NCI-H2171 treated with DMSO at 0.1 percent for 48 hours (cell line): ENCODE results near the gene CMTM4.

Experiments used
- DNase-seq: peaks from one replicate; lab custom pipeline; 2025; lab: John Stamatoyannopoulos, UW

Gene CMTM4

DNA sequence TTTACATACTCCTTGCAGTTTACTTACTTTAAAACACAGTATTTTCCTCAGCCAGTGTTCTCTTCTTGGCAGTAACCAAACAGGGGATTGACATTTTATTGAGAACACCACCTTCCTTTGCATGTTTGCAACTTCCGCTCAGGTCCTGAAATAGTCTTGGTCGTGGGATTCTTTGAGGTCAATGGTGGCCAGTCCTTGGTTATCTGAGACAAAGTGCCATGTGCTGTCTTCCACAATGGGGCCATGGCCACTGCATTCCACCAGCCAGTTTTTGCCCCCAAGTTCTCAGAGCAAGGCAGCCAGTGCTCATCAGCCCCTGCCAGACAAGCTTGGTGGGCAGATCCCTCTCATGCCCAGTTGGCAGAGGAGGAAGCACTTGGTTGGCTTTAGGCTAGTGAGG, 22.9 kb downstream of the CMTM4 start:
- no peak for DNase-seq

DNA sequence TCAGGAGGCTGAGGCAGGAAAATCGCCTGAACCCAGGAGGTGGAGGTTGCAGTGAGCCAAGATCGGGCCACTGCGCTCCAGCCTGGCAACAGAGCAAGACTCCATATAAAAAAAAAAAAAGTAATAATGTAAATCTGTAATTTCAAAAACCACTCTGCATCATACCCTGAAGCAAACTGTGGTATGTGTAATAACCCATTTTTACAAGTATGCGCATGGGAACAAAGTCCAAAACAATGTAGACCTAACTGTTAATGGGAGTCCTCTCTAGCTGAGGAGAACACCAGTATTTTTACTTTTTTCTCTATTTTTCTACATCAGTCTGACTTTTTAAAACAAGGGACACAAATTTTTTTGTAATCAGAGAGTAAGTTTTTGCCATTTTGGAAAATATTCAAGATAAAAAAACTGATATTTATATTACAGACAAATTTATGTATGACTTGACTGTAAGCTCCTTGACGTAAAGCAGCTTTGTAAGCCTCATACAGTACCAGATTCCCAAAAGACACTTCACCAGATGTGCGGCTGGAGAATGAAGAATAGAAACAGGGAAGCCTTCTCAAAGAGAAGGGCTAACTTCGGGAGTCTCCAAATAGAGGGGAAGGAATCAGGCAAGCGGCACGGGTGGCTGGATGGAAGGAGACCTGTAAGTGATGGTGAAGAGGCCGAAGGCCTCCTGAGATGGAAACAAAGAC, 25.7 kb downstream of the CMTM4 start:
- no peak for DNase-seq

DNA sequence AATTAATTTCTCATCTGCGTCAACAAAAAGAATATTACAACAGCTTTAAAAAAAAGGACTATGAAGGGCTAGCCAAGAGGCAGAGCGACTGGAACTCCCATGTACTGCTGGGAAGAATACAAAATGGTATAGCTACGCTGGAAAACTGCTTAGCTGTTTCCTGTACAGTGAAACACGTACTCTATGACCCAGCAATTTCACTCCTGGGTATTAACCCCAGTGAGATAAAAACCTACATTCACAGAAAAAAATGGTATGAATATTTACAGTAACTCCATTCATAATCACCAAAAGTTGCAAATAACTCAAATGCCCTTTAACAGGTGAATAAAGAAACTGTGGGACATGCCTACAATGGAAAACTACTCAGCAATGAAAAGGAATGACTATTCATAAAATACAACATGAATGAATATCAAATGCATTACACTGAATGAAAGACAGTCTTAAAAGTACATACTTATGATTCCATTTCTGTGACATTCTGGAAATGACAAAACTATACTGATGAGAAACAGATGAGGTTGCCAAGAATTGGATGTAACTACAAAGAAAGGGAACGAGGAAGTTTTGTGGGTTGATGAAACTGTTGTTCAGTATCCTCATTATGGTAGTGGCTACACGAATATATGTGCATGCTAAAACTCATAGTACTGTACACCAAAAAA, 27.6 kb downstream of the CMTM4 start:
- no peak for DNase-seq

DNA sequence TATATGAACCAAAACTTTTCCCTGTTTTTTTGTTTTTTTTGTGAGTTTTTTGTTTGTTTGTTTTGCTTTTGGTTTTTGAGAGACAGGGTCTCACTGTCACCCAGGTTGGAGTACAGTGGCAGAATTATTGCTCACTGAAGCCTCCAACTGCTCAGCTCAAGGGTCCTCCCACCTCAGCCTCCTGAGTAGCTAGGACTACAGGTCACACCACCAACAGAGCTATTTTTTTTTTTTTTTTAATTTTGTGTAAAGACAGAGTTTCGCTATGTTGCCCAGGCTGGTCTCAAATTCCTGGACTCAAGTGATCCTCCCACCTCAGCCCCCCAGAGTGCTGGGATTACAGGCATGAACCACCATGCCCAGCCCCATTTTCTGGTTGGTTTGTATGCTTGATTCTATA, 28.6 kb downstream of the CMTM4 start:
- DNase-seq, result no peak

DNA sequence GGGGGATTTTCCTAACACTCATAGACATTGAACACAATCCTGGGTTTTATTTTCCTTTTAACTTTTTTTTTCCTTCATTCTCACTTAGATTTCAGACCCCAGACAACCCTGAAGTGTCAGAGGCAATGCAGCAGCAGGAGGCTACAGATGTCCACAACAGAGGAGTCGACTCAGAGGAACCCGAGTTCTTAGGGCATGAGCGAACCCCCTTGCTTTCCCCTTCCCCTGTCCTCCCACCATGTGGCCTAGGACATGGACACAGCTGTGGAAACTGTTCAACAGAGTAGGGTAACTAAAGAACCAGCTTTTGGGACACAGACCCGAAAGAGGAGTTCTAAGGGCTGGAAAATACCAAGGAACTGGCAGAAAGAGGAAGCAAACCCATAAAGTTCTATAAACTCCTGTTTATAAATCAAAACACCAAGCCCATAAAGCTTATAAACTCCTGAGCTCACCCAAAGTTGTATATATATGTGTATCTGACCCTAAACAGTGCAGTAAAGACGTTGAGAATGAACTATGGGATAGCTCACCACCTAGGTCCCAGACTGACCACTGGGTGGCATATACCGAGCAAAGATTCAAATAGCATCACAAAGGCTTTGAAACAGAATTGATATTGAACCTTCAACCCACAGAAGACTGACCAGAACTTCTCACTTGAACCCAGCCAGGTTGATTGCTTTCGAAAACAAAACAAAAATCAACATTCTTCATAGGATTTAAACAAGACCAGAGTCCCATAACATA, 33.9 kb downstream of the CMTM4 start:
- DNase-seq, result peak; percentile 17

DNA sequence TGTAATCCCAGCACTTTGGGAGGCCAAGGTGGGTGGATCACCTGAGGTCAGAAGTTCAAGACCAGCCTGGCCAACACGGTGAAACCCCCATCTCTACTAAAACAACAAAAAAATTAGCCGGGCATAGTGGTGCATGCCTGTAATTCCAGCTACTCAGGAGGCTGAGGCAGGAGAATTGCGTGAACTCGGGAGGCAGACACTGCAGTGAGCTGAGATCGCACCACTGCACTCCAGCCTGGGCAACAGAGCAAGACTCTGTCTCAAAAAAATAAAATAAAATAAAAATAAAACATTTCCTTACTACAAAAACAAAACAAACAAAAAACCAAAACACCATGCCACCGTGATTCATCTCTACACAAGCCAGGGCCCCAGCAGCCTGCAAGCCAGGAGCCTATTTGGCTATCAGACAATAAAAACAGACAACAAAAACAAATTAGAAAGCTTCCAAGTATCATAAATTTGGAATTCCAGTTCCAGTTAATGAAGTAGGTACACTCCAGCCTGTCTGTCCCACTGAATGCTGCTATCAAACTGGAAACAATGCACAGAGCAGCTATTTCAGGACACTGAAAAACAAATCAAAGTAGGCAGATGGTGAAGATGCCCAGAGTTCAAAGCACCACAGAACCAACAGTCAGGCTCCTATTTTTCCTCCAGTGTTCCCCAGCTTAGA, 34.7 kb downstream of the CMTM4 start:
- DNase-seq, result peak; percentile 38

DNA sequence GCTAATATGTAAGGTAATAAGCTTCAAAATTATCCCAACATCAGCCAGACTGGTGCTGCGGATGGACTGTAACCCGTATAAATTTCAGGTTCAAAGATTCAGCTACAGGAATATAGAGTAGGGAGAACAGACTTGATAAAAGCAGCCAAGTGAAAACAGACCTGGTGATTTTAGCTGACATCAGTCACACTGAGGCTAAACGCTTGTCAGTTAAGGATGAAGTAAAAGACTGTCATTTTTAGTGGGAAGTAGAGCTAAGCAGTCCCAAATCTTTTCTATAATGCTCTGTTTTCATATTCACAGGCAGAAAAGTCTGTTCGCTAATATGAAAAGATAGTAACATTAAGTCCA, 35.4 kb downstream of the CMTM4 start:
- no peak for DNase-seq

DNA sequence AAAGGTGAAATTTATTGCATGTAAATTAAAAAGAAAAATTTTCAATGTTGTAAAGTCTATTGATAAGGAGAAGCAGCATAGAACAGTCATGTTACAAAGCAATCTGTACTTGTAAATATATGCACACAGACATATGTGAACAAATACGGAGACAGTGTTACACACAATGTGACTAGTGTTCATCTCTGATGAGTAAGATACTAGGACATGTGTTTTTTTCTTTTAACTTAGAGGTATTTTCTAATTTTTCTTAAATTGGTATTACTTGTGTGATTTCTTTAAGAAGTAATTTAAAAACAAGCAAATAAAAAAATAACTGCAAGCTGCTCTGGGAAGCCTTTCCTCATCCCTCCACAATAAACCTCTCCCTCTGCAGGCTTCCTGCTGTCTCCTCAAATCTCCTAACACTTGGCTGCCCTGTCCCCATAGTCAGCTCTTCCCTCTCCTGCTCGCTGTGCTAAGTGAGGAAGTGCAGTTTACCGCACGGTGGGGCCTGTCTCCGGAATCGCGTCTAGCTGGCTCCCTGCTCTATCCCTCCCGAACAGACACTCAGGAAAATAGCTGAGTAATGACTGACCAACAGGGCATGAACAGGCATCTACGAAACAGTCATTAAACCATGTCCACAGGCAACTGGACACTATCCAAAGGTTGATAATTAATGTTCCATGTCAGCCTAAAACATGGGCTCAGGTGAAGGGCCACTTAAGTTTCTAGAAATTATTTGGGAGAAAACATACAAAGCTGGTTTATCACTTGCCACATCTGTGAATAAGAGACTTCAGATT, 35.9 kb downstream of the CMTM4 start:
- peak; percentile 11 for DNase-seq

DNA sequence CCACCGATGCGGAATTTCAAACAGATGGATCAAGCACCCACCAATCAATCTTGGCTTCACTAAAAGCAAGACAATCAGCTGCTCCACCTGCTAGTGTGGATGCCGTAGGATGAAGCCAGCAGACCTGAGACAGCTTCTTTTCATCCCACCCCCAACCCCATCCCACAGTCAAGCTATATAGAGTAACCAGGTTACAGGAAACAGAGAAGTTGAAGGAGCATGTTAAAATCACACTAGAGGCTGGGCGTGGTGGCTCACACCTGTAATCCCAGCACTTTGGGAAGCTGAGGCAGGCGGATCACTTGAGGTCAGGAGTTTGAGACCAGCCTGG, 37.7 kb downstream of the CMTM4 start:
- no peak for DNase-seq

DNA sequence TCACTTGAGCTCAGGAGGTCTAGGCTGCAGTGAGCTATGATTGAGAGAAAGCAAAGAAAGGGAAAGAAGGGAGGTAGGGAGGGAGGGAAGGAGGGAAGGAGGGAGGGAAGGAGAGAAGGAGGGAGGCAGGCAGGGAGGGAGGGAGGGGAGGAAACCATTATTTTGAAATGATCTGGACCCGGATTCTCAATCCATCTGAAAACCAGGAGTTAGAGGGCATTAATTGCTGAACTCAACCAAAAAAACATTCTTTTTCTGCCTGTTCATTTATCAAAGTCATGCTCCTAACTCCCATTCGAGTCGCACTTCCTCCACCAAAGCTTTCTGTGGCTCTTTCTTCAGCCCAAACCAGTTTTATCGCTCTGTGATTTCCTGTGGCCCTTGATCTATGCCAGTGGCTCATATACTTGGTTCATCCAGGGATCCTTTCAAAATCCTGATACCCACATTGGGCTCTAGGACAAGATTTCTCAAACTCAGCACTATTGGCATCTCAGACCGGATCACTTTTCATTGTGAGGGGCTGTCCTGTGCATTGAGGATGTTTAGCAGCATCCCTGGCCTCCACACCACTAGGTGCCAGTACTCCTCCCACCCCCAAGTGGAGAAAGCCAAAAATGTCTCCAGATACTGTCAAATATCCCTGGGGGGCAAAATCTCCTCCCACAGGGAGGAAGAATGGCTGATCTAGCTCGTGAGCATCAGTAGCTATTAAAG, 38.2 kb downstream of the CMTM4 start:
- peak; percentile 83 for DNase-seq

DNA sequence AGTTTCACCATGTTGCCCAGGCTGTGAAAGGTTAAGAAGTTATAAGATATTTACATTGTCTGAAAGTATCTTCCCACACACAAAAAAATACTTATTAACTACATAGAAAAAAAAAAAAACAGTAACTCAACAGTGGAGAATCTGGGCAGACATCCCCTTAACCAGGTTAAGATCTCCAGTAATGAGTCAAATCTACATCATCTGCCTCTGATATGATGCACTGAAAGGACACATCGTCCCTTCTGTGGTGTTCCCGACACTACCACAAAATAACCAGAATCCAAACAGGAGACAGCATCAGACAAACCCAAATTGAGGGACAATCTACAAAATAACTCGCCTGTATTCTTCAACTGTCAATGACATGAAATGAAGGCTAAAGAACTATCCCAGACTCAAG, 40.0 kb downstream of the CMTM4 start:
- no peak for DNase-seq

DNA sequence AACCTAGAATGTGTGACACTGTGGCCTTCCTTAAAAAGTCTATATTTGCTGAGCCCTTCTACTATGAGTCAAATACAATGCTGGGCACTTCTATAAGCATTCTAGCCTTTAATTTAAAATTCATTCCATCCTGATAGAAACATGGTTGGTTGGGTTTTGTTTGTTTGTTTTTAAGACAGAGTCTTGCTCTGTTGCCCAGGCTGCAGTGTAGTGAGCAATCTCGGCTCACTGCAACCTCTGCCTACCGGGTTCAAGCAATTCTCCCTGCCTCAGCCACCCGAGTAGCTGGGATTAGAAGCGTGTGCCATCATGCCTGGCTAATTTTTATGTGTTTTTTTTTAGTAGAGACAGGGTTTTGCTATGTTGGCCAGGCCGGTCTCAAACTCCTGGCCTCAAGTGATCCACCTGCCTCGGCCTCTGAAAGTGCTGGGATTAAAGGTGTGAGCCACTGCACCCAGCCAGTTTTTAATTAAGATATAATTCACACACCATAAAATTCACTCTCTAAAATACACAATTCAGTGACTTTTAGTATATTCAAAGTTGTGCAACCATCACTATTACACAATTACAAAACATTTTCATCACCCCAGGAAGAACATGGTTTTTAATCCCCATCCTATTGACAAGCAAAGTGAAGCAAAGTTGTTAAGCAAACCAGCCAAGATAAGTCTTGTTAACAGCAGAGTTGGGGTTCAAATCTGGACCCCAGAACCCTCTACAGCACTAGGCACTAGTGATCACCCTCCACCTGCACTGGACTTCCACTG, 42.8 kb downstream of the CMTM4 start:
- no peak for DNase-seq

DNA sequence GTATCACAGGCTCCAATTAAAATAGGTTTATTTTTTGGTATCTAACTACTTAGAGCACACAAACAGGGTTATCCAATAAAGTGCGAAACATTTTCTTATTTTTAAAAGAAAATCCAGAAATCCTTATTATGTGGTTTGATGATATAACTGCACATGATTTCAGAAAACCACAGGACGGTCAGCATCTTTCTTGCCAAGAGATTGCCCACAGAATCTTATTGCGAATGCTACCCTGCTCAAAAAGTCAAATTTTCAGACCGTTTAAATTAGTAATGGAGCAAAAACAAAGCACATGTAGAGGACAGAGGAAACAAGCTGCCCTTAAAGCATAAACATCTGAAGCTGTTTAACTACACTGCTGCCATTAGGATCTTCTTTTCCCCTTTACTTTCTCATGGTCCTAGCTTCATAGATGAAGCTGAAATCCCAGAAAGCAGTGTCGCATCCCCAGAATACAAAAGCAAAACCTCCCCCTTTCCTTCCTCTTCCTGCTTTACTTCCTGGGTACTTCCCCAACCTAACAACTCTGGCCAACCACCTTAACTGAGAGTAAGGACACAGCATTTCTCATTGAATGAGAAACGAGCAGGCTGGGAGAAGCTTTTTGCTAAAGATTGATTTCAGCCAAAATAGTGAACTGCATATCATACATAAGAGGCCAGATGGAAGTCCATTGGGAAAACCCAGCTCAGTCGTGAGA, 43.7 kb downstream of the CMTM4 start:
- DNase-seq, result no peak

DNA sequence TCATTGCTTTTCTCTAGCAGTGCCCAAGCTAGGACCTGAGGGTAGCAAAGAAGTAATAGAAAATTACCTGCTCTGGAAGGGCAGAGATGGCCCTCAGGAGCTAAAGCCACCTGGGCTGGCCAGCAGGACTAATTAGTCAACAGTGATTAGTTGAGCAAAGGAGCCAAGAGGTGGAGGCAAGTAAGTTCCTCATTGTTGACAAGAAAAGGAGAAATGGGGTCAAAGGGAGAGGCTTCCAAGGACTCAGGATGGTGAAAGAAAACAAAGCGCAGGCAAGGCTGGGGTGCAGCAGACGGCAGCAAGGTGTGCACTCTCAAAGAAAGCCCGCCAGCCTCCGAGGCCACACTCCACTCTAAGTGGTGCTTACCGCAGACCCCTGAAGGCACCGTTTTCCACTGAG, 44.6 kb downstream of the CMTM4 start:
- no peak for DNase-seq

DNA sequence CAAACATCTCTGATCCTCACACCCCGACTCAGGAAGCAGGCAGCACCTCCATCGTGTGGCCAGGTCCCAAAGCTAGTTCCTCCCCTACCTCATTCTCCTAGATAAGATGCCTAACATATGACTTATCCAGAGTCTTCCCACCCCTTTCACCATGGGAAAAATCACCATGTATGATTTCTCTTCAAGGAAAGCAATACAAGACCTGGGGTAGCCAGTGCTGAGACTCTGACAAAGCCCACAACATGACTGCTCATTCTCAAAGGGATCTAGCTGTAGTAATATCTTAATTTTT, 45.1 kb downstream of the CMTM4 start:
- DNase-seq, result no peak

DNA sequence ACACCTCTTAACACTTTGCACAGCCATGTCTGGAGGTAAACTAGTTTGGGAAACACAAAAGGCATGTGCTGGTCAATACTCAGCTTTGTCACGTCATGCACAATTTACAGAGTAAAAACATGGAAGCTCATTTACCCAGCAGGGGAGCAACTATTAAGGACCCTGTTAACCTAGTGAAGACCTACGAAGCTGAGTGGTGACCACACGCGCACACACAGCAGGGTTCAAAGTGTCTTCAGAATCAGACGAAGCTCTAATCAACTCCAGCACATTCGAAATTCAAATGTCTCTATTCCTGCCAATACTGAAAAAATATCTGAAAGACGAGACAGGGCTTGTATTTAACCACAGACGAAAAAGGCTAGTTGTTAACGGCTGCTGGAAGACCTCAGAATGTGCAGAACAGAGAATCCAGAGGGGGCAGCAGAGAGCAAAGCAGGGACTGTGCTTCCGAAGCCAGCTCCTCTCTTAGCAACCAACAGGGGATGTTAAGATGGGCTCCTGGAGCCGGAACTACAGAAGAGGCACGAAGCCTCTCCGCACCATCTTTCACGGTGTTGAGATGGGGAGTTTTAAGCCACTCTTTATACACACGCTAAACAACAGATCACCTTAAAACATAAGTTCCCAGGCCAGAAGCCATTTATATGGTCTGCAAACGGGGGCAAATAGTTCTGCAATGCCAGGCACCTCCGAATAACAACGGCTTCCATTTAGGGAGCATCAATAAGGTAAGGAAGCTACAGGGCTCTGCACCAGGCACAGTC, 45.7 kb downstream of the CMTM4 start:
- peak; percentile 88 for DNase-seq

DNA sequence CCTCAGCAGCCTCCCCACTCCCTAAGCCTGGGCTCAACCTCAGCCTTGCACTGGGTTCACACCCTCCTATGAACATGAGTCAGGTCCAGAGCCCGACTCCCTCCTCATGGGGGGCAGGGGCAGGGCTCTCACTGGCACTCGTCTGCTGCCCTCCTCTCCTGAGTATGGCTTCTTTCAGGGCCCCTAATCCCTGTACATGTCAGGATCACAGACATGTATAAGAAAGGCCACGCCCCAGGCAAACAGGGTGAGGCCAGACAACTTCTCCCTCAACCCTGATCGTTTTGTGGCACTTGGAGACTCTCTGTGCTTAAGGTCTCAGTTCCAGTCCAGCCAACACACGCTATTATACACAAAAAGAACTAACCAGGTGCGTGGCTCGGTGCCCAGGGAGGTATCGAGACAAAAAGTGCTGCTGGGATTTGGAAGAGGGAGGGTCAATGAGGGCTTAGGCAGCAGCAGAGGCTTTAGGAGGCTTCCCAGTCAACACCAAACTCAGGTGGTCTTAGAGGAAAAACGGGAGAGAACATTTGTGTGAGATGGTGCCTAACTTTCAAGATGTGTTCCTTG, 46.8 kb downstream of the CMTM4 start:
- no peak for DNase-seq

DNA sequence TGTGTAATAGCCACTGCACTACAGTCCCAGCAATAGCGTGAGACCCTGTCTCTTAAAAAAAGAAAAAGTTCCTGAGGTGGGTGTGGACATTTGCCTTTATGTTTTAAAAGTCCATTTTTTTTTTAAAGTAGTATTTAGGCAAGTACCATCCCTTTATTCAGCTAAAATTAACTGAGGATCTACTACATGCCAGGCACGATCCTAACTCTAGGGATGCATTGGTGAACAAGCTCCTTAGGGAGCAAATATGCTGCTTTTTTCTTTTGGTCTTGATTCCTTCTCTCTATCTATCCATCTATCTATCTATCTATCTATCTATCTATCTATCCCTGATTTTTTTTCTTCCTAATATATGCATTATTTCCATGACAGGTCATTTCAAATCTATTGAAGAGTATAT, 47.4 kb downstream of the CMTM4 start:
- no peak for DNase-seq

DNA sequence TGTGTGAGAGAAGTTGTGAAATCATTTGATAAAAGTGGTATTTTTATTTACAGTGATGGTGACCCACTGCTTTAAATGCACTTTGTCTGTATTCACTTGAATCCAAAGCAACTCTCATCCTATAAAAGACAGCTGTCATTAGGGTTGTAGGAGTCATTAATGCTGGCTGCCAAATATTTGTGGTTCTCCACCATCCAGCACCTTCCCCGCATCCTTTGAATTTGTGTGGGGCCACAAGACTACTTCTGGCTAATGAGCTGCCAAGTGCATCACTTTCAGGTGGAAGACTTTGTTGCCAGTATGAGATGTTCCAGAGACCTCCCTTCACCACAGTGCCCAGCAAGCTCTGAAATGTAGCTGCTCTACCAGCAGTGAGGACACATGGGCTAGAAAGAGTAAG, 48.7 kb downstream of the CMTM4 start:
- no peak for DNase-seq
